Loucy (cell line): ENCODE data around the gene TENM4.

Experiments
- CTCF ChIP-seq: fragments of 200-600 bp; sonication (generic); conservative IDR thresholded peaks from 2 replicates; pipeline ENCODE4 v1.5.1; 2014; ENCODE audit warnings: mild to moderate bottlenecking, antibody characterized with exemption, low read length
- EZH2phosphoT487 ChIP-seq: fragments of 200-600 bp; IDR thresholded peaks from 2 replicates; pipeline ENCODE4 v1.6.1; 2018; ENCODE audit warnings: antibody characterized with exemption, mild to moderate bottlenecking, moderate library complexity, borderline replicate concordance

GRCh38 chr11:79071190-79071589 lies 369.6 kb downstream of the TENM4 start:
- TF ChIP-seq CTCF (no peak), EZH2phosphoT487 (no peak)
